PC-3 (cell line): ENCODE measurements around the gene MED1. TPM values are rescaled to one million over a fixed set of nuclear protein-coding genes. Genes with fewer than 3 reads are reported as not detected.
A peak's percentile ranks its signal among the peaks of the same experiment; 100 is the strongest.
"Not testable (repeated sequence)": the region's sequence is repeated elsewhere in the genome, so short reads cannot be mapped to it uniquely, and the experiment has no call there.

Experiments used
- ATAC-seq: fragments of 200-7000 bp; cut with Tn5 transposase; 2 replicates; pipeline ENCODE4 v1.9.1; 2020; ENCODE audit warnings: mild to moderate bottlenecking, moderate library complexity
- Bru-seq: library from RNA; stranded (reverse); fragments of 400-500 nt; gene quantifications from one replicate; lab custom pipeline; 2021; lab: Mats Ljungman, UMichigan
- BruChase-seq, 2 experiments: library from RNA; stranded (reverse); fragments of 400-500 nt; gene quantifications; one replicate each; lab custom pipeline; 2021; lab: Mats Ljungman, UMichigan
- BruUV-seq: library from RNA; stranded (reverse); fragments of 400-500 nt; replicated peaks from 2 replicates; lab custom pipeline; 2021; lab: Mats Ljungman, UMichigan
- CTCF ChIA-PET: fragments of 300-600 bp; sonication (Branson Sonifier 250); formaldehyde crosslinking; loops from one replicate; lab custom pipeline; 2022; ENCODE audit warnings: antibody characterized with exemption; lab: Charles Lee
- POLR2A ChIA-PET: fragments of 300-600 bp; sonication (Branson Sonifier 250); formaldehyde crosslinking; loops from one replicate; lab custom pipeline; 2022; ENCODE audit warnings: antibody characterized with exemption; ENCODE audit not compliant: unreplicated experiment; lab: Charles Lee
- DNase-seq: peaks from one replicate; pipeline ENCODE4 v3.0.0-alpha.2; 2015
- H2AFZ ChIP-seq: fragments of 300-600 bp; sonication (generic); 2 replicates; pipeline ENCODE4 v1.6.0; 2016; ENCODE audit warnings: antibody characterized with exemption, low read length
- H3F3A ChIP-seq: fragments of 300-600 bp; sonication (generic); one replicate; pipeline ENCODE4 v1.6.0; 2017; ENCODE audit warnings: antibody characterized with exemption, low read length, control low read depth, mild to moderate bottlenecking; ENCODE audit not compliant: unreplicated experiment
- H3K27ac ChIP-seq: fragments of 300-600 bp; sonication (generic); 2 replicates; pipeline ENCODE4 v1.5.1; 2016; ENCODE audit warnings: mild to moderate bottlenecking, low read length
- H3K27me3 ChIP-seq: fragments of 300-600 bp; sonication (generic); 2 replicates; pipeline ENCODE4 v1.6.1; 2016; ENCODE audit warnings: low read length, mixed read lengths
- H3K36me3 ChIP-seq: fragments of 300-600 bp; sonication (generic); 2 replicates; pipeline ENCODE4 v1.6.1; 2016; ENCODE audit warnings: low read depth, mixed run types, low read length, mixed read lengths
- H3K4me1 ChIP-seq: fragments of 300-600 bp; sonication (generic); 2 replicates; pipeline ENCODE4 v1.5.1; 2016; ENCODE audit warnings: low read length; ENCODE audit not compliant: insufficient read depth
- H3K4me2 ChIP-seq: fragments of 300-600 bp; sonication (generic); 2 replicates; pipeline ENCODE4 v1.6.0; 2016; ENCODE audit warnings: low read length
- H3K4me3 ChIP-seq: fragments of 300-600 bp; sonication (generic); 2 replicates; pipeline ENCODE4 v1.5.1; 2016; ENCODE audit warnings: mild to moderate bottlenecking, low read length, mixed read lengths
- H3K79me2 ChIP-seq: fragments of 300-600 bp; sonication (generic); 2 replicates; pipeline ENCODE4 v1.6.1; 2017; ENCODE audit warnings: low read length, mixed read lengths
- H3K9ac ChIP-seq: fragments of 300-600 bp; sonication (generic); 2 replicates; pipeline ENCODE4 v1.6.0; 2016; ENCODE audit warnings: mild to moderate bottlenecking, low read length
- H3K9me2 ChIP-seq: fragments of 300-600 bp; sonication (generic); replicated peaks from 2 replicates; pipeline ENCODE4 v1.6.1; 2016; ENCODE audit warnings: mixed run types, low read length, mixed read lengths
- H3K9me3 ChIP-seq: fragments of 300-600 bp; sonication (generic); 2 replicates; pipeline ENCODE4 v1.6.1; 2016; ENCODE audit warnings: low read length, mixed read lengths
- H4K20me1 ChIP-seq: fragments of 300-600 bp; sonication (generic); 2 replicates; pipeline ENCODE4 v1.6.1; 2016; ENCODE audit warnings: low read length, mixed read lengths
- EZH2 ChIP-seq: fragments of 300-600 bp; sonication (generic); IDR thresholded peaks from one replicate; pipeline ENCODE4 v1.6.1; 2017; ENCODE audit warnings: antibody characterized with exemption, mild to moderate bottlenecking, low read length; ENCODE audit not compliant: unreplicated experiment
- EZH2phosphoT487 ChIP-seq: fragments of 300-600 bp; sonication (generic); IDR thresholded peaks from 2 replicates; pipeline ENCODE4 v1.6.1; 2018; ENCODE audit warnings: mild to moderate bottlenecking, antibody characterized with exemption, low read length, borderline replicate concordance
- intact Hi-C: fragments of 100-400 bp; cut with micrococcal nuclease; formaldehyde crosslinking; loops from 2 replicates; pipeline ENCODE4 v1.9.0; 2023
- long read RNA-seq: library from polyadenylated mRNA; unstranded; transcript quantifications from one replicate; pipeline ENCODE4 v2.0.0, GENCODE V29; 2021; ENCODE audit not compliant: unreplicated experiment
- total RNA-seq: library from RNA; depleted of rRNA; stranded (reverse); fragments of >200 nt; gene quantifications from 2 replicates; pipeline ENCODE4 v1.2.3, GENCODE V29; 2014; rRNA removed
- TF ChIP-seq, protein P1 (sequence below): fragments of 300-600 bp; sonication (generic); conservative IDR thresholded peaks from 2 replicates; pipeline ENCODE4 v1.5.1; 2017; ENCODE audit warnings: antibody characterized with exemption, low read depth, mild to moderate bottlenecking, low read length

MED1 gene
- total RNA-seq = 19.1 and 27.0 TPM in 2 replicates
- percentile 69 among the genes with signal in this experiment for Bru-seq, nascent RNA
- BruChase-seq, experiment 1, labeled RNA remaining after a 6-hour chase = percentile 88 among the genes with signal in this experiment
- BruChase-seq, experiment 2, labeled RNA remaining after a 2-hour chase = percentile 84 among the genes with signal in this experiment
- long read RNA-seq, full-length matches to known transcripts = 3 of 31 reads
- long read RNA-seq, partial matches to known transcripts = 1 of 31 reads
- long read RNA-seq, other reads (novel, unspliced or antisense) = 27 of 31 reads

GRCh38 chr17:39450847-39451581 lies at the start of gene MED1:
Gene MED1, minus strand, starts transcription at chr17:39451263. Its CDS starts 201 bp downstream, at chr17:39451062.
- DNase-seq (peak; percentile 96), ATAC-seq (peak; percentile 100)
- BruUV-seq = no TSS peak
- Histone ChIP-seq H3K9me2 (no peaks in the 10 kb centered on the region), H3K4me2 (peak within 1 kb of the TSS; percentile 88), H4K20me1 (no peaks in the 10 kb centered on the region), H3K36me3 (peaks cover 6% of the 10 kb centered on the region; the same call in 1 of the 2 replicates), H2AFZ (peak within 1 kb of the TSS; percentile 87), H3K27ac (peak within 1 kb of the TSS; percentile 54), H3F3A (no peaks in the 10 kb centered on the region), H3K27me3 (no peaks in the 10 kb centered on the region), H3K79me2 (peaks cover 44% of the 10 kb centered on the region), H3K4me1 (peaks cover 4% of the 10 kb centered on the region; the same call in 1 of the 2 replicates), H3K9ac (peak within 1 kb of the TSS; percentile 97), H3K4me3 (peak within 1 kb of the TSS; percentile 92), H3K9me3 (no peaks in the 10 kb centered on the region)
- CTCF ChIA-PET = interaction anchor here (0.6 kb wide), 1 partner anchor 147 kb away, joined by 5 read pairs; no protein-coding TSS in a partner anchor
- TF ChIP-seq, protein P1, sequence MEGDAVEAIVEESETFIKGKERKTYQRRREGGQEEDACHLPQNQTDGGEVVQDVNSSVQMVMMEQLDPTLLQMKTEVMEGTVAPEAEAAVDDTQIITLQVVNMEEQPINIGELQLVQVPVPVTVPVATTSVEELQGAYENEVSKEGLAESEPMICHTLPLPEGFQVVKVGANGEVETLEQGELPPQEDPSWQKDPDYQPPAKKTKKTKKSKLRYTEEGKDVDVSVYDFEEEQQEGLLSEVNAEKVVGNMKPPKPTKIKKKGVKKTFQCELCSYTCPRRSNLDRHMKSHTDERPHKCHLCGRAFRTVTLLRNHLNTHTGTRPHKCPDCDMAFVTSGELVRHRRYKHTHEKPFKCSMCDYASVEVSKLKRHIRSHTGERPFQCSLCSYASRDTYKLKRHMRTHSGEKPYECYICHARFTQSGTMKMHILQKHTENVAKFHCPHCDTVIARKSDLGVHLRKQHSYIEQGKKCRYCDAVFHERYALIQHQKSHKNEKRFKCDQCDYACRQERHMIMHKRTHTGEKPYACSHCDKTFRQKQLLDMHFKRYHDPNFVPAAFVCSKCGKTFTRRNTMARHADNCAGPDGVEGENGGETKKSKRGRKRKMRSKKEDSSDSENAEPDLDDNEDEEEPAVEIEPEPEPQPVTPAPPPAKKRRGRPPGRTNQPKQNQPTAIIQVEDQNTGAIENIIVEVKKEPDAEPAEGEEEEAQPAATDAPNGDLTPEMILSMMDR = no peak
- TF ChIP-seq EZH2phosphoT487 = no peak
- no peak for TF ChIP-seq EZH2
- POLR2A ChIA-PET = interaction anchor here (0.5 to 1.6 kb wide), 6 partner anchors 11 to 768 kb away, joined by 3 to 68 read pairs (median 6); partner anchors contain the start of genes CDK12, STARD3 and WIPF2
- intact Hi-C loops = no loop called here

GRCh38 chr17:39496921-39497320 lies 45.9 kb upstream of the MED1 start:
- H3K9me2 ChIP-seq, H3K9ac ChIP-seq, H3K79me2 ChIP-seq, CTCF ChIA-PET, DNase-seq, H3F3A ChIP-seq, H2AFZ ChIP-seq, H3K4me1 ChIP-seq, H4K20me1 ChIP-seq, ATAC-seq, H3K27me3 ChIP-seq, H3K4me3 ChIP-seq, intact Hi-C loops, POLR2A ChIA-PET, H3K27ac ChIP-seq, H3K4me2 ChIP-seq, H3K9me3 ChIP-seq, BruUV-seq: not testable (repeated sequence)
- H3K36me3 ChIP-seq = peaks cover 14% of the 10 kb centered on the region

GRCh38 chr17:39487946-39488345 lies 36.9 kb upstream of the MED1 start:
- CTCF ChIA-PET = no interaction called here

GRCh38 chr17:39487490-39487889 lies 36.4 kb upstream of the MED1 start:
- H3K4me3 ChIP-seq, H3K4me2 ChIP-seq, ATAC-seq, H3K9ac ChIP-seq, H2AFZ ChIP-seq, CTCF ChIA-PET, BruUV-seq, DNase-seq, H3K9me2 ChIP-seq, H3K27me3 ChIP-seq, POLR2A ChIA-PET, H3F3A ChIP-seq, intact Hi-C loops, H4K20me1 ChIP-seq, H3K9me3 ChIP-seq, H3K27ac ChIP-seq, H3K36me3 ChIP-seq: not testable (repeated sequence)
- Histone ChIP-seq H3K79me2 (peaks cover 21% of the 10 kb centered on the region), H3K4me1 (peaks cover 12% of the 10 kb centered on the region; the same call in 1 of the 2 replicates)

More at GRCh38 chr17:39487946-39488345, 36.9 kb upstream of the MED1 start:
- Histone ChIP-seq H3K4me2 (no peak overlapping the region), H3K9ac (no peak overlapping the region), H4K20me1 (no peaks in the 10 kb centered on the region), H3K9me2 (no peaks in the 10 kb centered on the region), H3K27ac (no peak overlapping the region), H3K4me1 (peaks cover 12% of the 10 kb centered on the region; the same call in 1 of the 2 replicates), H3K27me3 (no peaks in the 10 kb centered on the region), H2AFZ (no peak overlapping the region), H3K9me3 (no peaks in the 10 kb centered on the region), H3K36me3 (peaks cover 10% of the 10 kb centered on the region), H3K79me2 (peaks cover 21% of the 10 kb centered on the region), H3K4me3 (no peak overlapping the region), H3F3A (no peaks in the 10 kb centered on the region)
- no TSS peak for BruUV-seq
- no peak for ATAC-seq
- TF ChIP-seq EZH2phosphoT487 (no peak), EZH2 (no peak)
- TF ChIP-seq, protein P1 = no peak
- no peak for DNase-seq
- intact Hi-C loops = no loop called here
- POLR2A ChIA-PET = no interaction called here
